ENCODE results near the gene EMC8. TPM values are rescaled to one million over a fixed set of nuclear protein-coding genes. Genes with fewer than 3 reads are reported as not detected.

Gene EMC8
- total RNA-seq, 4 donors from 2014 or later, result 14.1 to 63.1 (median 21.8) TPM

GRCh38 chr16:85781156-85781555 lies 18.2 kb downstream of the EMC8 start:
- TF ChIP-seq CTCF (IDR thresholded peaks at IDR 0.05; ENCODE audit: low read depth), result no peak

- TF ChIP-seq CTCF (IDR thresholded peaks at IDR 0.05; ENCODE audit: low read depth), result no peak
Observed at GRCh38 chr16:85780281-85780680, 19.1 kb downstream of the EMC8 start.

- no peak for TF ChIP-seq CTCF (IDR thresholded peaks at IDR 0.05; ENCODE audit: low read depth)
Observed at GRCh38 chr16:85778873-85779272, 20.5 kb downstream of the EMC8 start.

- no peak for TF ChIP-seq CTCF (IDR thresholded peaks at IDR 0.05; ENCODE audit: low read depth)
Observed at GRCh38 chr16:85777583-85778310, 21.6 kb downstream of the EMC8 start.

GRCh38 chr16:85774811-85775210 lies 24.5 kb downstream of the EMC8 start:
- no peak for TF ChIP-seq CTCF (IDR thresholded peaks at IDR 0.05; ENCODE audit: low read depth)

- TF ChIP-seq CTCF (IDR thresholded peaks at IDR 0.05; ENCODE audit: low read depth), result no peak
Observed at GRCh38 chr16:85774136-85774535, 25.2 kb downstream of the EMC8 start.

- TF ChIP-seq CTCF (IDR thresholded peaks at IDR 0.05; ENCODE audit: low read depth), result no peak
Observed at GRCh38 chr16:85773044-85773443, 26.3 kb downstream of the EMC8 start.

Measured in subcutaneous adipose tissue (tissue), 4 donors.